Measurements from ENCODE around the gene LINGO1. TPM values are rescaled to one million over a fixed set of nuclear protein-coding genes. Genes with fewer than 3 reads are reported as not detected.

LINGO1 gene
- total RNA-seq, 1 experiment from 2014 or later = 51.3 TPM

GRCh38 chr15:77571181-77571580 lies 61.5 kb downstream of the LINGO1 start:
- TF ChIP-seq SOX15 (CRISPR knock-in tag; IDR thresholded peaks at IDR 0.05) (no peak), RORB (CRISPR knock-in tag; IDR thresholded peaks at IDR 0.05) (no peak), ZBTB21 (CRISPR knock-in tag; IDR thresholded peaks at IDR 0.05; ENCODE audit: borderline replicate concordance) (no peak), MYBL2 (CRISPR knock-in tag; IDR thresholded peaks at IDR 0.05) (no peak), NR3C1 (CRISPR knock-in tag; conservative IDR thresholded peaks at IDR 0.05; ENCODE audit: low read depth) (no peak), SMAD4 (CRISPR knock-in tag; IDR thresholded peaks at IDR 0.05) (no peak), MXD4 (CRISPR knock-in tag; IDR thresholded peaks at IDR 0.05; ENCODE audit: borderline replicate concordance) (no peak), GABPB1 (CRISPR knock-in tag; IDR thresholded peaks at IDR 0.05) (no peak), USF1 (CRISPR knock-in tag; IDR thresholded peaks at IDR 0.05) (no peak)
- TF ChIP-seq, protein P1, sequence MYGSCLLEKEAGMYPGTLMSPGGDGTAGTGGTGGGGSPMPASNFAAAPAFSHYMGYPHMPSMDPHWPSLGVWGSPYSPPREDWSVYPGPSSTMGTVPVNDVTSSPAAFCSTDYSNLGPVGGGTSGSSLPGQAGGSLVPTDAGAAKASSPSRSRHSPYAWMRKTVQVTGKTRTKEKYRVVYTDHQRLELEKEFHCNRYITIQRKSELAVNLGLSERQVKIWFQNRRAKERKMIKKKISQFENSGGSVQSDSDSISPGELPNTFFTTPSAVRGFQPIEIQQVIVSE (CRISPR knock-in tag; IDR thresholded peaks at IDR 0.05; ENCODE audit: borderline replicate concordance) = no peak
- TF ChIP-seq, protein P2, sequence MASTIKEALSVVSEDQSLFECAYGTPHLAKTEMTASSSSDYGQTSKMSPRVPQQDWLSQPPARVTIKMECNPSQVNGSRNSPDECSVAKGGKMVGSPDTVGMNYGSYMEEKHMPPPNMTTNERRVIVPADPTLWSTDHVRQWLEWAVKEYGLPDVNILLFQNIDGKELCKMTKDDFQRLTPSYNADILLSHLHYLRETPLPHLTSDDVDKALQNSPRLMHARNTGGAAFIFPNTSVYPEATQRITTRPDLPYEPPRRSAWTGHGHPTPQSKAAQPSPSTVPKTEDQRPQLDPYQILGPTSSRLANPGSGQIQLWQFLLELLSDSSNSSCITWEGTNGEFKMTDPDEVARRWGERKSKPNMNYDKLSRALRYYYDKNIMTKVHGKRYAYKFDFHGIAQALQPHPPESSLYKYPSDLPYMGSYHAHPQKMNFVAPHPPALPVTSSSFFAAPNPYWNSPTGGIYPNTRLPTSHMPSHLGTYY (CRISPR knock-in tag; IDR thresholded peaks at IDR 0.05) = no peak
- TF ChIP-seq, protein P3, sequence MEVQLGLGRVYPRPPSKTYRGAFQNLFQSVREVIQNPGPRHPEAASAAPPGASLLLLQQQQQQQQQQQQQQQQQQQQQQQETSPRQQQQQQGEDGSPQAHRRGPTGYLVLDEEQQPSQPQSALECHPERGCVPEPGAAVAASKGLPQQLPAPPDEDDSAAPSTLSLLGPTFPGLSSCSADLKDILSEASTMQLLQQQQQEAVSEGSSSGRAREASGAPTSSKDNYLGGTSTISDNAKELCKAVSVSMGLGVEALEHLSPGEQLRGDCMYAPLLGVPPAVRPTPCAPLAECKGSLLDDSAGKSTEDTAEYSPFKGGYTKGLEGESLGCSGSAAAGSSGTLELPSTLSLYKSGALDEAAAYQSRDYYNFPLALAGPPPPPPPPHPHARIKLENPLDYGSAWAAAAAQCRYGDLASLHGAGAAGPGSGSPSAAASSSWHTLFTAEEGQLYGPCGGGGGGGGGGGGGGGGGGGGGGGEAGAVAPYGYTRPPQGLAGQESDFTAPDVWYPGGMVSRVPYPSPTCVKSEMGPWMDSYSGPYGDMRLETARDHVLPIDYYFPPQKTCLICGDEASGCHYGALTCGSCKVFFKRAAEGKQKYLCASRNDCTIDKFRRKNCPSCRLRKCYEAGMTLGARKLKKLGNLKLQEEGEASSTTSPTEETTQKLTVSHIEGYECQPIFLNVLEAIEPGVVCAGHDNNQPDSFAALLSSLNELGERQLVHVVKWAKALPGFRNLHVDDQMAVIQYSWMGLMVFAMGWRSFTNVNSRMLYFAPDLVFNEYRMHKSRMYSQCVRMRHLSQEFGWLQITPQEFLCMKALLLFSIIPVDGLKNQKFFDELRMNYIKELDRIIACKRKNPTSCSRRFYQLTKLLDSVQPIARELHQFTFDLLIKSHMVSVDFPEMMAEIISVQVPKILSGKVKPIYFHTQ (CRISPR knock-in tag; IDR thresholded peaks at IDR 0.05) = no peak
- TF ChIP-seq, protein P4, sequence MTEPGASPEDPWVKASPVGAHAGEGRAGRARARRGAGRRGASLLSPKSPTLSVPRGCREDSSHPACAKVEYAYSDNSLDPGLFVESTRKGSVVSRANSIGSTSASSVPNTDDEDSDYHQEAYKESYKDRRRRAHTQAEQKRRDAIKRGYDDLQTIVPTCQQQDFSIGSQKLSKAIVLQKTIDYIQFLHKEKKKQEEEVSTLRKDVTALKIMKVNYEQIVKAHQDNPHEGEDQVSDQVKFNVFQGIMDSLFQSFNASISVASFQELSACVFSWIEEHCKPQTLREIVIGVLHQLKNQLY (CRISPR knock-in tag; IDR thresholded peaks at IDR 0.05) = no peak
- TF ChIP-seq, protein P5, sequence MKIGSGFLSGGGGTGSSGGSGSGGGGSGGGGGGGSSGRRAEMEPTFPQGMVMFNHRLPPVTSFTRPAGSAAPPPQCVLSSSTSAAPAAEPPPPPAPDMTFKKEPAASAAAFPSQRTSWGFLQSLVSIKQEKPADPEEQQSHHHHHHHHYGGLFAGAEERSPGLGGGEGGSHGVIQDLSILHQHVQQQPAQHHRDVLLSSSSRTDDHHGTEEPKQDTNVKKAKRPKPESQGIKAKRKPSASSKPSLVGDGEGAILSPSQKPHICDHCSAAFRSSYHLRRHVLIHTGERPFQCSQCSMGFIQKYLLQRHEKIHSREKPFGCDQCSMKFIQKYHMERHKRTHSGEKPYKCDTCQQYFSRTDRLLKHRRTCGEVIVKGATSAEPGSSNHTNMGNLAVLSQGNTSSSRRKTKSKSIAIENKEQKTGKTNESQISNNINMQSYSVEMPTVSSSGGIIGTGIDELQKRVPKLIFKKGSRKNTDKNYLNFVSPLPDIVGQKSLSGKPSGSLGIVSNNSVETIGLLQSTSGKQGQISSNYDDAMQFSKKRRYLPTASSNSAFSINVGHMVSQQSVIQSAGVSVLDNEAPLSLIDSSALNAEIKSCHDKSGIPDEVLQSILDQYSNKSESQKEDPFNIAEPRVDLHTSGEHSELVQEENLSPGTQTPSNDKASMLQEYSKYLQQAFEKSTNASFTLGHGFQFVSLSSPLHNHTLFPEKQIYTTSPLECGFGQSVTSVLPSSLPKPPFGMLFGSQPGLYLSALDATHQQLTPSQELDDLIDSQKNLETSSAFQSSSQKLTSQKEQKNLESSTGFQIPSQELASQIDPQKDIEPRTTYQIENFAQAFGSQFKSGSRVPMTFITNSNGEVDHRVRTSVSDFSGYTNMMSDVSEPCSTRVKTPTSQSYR (CRISPR knock-in tag; IDR thresholded peaks at IDR 0.05) = no peak
- Mint-ChIP-seq H3K4me1 (peaks cover 20% of the 10 kb centered on the region), H3K9me3 (no peaks in the 10 kb centered on the region), H3K27ac (no peak overlapping the region), H3K36me3 (no peaks in the 10 kb centered on the region), H3K4me3 (no peak overlapping the region), H3K27me3 (ENCODE audit: low read depth) (no peaks in the 10 kb centered on the region)
- ChIA-PET POLR2A (no interaction called here), CTCF (interaction anchor here (0.8 to 2.0 kb wide), 3 partner anchors 13 to 60 kb away, joined by 3 to 7 read pairs (median 4); no protein-coding TSS in a partner anchor)
- ATAC-seq (peak; percentile 26; the same call in 1 of the 2 replicates), DNase-seq (ENCODE audit: low spot score) (no peak)

DNA sequence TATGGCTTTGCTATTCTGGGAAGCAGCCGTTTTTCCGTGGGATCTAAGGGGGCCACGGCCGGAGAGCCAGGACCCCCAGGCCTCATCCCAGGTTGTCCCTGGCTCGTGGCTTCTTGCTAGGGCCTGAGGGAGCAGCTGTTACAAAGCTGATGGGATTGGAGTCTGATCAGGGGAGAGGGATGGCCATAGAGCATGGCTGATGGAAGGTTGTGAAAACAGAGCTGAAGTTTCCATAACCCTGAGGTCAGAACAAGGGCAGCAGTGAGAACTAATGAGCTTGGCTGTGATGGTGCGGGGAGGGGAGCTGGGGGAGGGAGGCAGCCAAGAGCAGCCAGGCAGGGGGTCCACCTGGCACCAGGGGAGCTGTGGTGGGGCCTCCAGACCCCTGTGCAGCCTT lies 63.0 kb downstream of the LINGO1 start:
- POLR2A ChIA-PET = no interaction called here
- Mint-ChIP-seq H3K27ac (0 out of 2 replicates have a peak overlapping the region, but pooled peaks have one; percentile 49), H3K36me3 (no peaks in the 10 kb centered on the region), H3K4me1 (peaks cover 32% of the 10 kb centered on the region), H3K9me3 (no peaks in the 10 kb centered on the region), H3K27me3 (ENCODE audit: low read depth) (no peaks in the 10 kb centered on the region), H3K4me3 (no peak overlapping the region)
- no peak for ATAC-seq
- CTCF ChIA-PET = interaction anchor here (0.6 to 5.5 kb wide), 9 partner anchors 21 to 472 kb away, joined by 3 to 29 read pairs (median 6); partner anchors contain the start of gene LINGO1
- no peak for DNase-seq (ENCODE audit: low spot score)
- no peak for TF ChIP-seq SP1 (CRISPR knock-in tag; conservative IDR thresholded peaks at IDR 0.05)
- TF ChIP-seq FOXP1 (CRISPR knock-in tag; IDR thresholded peaks at IDR 0.05; ENCODE audit: borderline replicate concordance) = no peak
- no peak for TF ChIP-seq NR3C1 (CRISPR knock-in tag; conservative IDR thresholded peaks at IDR 0.05; ENCODE audit: low read depth)
- no peak for TF ChIP-seq GABPB1 (CRISPR knock-in tag; IDR thresholded peaks at IDR 0.05)
- TF ChIP-seq, protein P2 (CRISPR knock-in tag; IDR thresholded peaks at IDR 0.05) = no peak
- TF ChIP-seq NR1H2 (CRISPR knock-in tag; IDR thresholded peaks at IDR 0.05) = no peak
- no peak for TF ChIP-seq JUN (CRISPR knock-in tag; IDR thresholded peaks at IDR 0.05)

Data from WTC11 (cell line).